Endothelial cell (in vitro differentiated cells): Measurements from ENCODE around the gene DNAH5. TPM values are rescaled to one million over a fixed set of nuclear protein-coding genes. Genes with fewer than 3 reads are reported as not detected.

Experiments
- DNase-seq: peaks from one replicate; pipeline ENCODE4 v3.0.0; 2021; ENCODE audit warnings: low spot score
- H3K27ac Mint-ChIP-seq: one replicate; pipeline ENCODE4 v1.8.0; 2021; ENCODE audit warnings: mixed read lengths, inconsistent platforms; ENCODE audit not compliant: unreplicated experiment
- H3K27me3 Mint-ChIP-seq: one replicate; pipeline ENCODE4 v1.8.0; 2021; ENCODE audit warnings: mild to moderate bottlenecking, moderate library complexity, mixed read lengths, inconsistent platforms; ENCODE audit not compliant: unreplicated experiment
- H3K36me3 Mint-ChIP-seq: one replicate; pipeline ENCODE4 v1.8.0; 2021; ENCODE audit warnings: mild to moderate bottlenecking, low read depth, mixed read lengths, inconsistent platforms; ENCODE audit not compliant: unreplicated experiment
- H3K4me1 Mint-ChIP-seq: one replicate; pipeline ENCODE4 v1.8.0; 2021; ENCODE audit warnings: mild to moderate bottlenecking, mixed read lengths, inconsistent platforms; ENCODE audit not compliant: unreplicated experiment
- H3K4me3 Mint-ChIP-seq: one replicate; pipeline ENCODE4 v1.8.0; 2021; ENCODE audit warnings: mild to moderate bottlenecking, mixed read lengths, inconsistent platforms; ENCODE audit not compliant: unreplicated experiment
- H3K9me3 Mint-ChIP-seq: one replicate; pipeline ENCODE4 v1.8.0; 2021; ENCODE audit warnings: mixed read lengths, inconsistent platforms; ENCODE audit not compliant: unreplicated experiment
- total RNA-seq: library from RNA; stranded (reverse); fragmentation: NEBNext Ultra II Directional; extraction: Animal tissue kit (Norgen Biotek cat#: 25700); gene quantifications from one replicate; pipeline ENCODE4 v1.2.1, GENCODE V29; 2021; ENCODE audit not compliant: unreplicated experiment
- TF ChIP-seq, protein P1 (sequence below): fragments of 200-600 bp; sonication (generic); IDR thresholded peaks from one replicate; pipeline ENCODE4 v1.5.0; 2021; ENCODE audit warnings: antibody characterized with exemption; ENCODE audit not compliant: unreplicated experiment

Gene DNAH5
- total RNA-seq, 1 donor from 2014 or later, result 0.80 TPM

DNA sequence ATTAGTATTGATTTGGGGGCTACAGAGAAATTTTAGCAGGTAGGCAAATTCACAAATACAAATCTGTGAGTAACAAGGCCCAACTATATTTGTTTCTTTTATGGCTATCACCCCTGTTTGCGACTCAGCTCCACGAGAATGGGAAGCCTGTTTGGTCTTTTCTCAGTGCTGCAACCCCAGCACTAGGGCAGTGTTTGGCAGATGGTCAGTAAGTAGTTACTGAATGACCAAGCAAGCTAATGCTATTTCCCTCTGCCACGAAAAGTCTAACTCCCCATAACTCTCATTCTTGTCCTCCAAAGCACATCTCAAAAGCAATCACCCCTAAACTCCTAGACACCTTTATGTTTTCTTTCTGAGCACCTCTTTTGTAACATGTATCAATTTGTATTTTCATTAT, 245.6 kb downstream of the DNAH5 start:
- no peaks in the 10 kb centered on the region for H3K27me3 Mint-ChIP-seq
- DNase-seq, result no peak
- TF ChIP-seq, protein P1, sequence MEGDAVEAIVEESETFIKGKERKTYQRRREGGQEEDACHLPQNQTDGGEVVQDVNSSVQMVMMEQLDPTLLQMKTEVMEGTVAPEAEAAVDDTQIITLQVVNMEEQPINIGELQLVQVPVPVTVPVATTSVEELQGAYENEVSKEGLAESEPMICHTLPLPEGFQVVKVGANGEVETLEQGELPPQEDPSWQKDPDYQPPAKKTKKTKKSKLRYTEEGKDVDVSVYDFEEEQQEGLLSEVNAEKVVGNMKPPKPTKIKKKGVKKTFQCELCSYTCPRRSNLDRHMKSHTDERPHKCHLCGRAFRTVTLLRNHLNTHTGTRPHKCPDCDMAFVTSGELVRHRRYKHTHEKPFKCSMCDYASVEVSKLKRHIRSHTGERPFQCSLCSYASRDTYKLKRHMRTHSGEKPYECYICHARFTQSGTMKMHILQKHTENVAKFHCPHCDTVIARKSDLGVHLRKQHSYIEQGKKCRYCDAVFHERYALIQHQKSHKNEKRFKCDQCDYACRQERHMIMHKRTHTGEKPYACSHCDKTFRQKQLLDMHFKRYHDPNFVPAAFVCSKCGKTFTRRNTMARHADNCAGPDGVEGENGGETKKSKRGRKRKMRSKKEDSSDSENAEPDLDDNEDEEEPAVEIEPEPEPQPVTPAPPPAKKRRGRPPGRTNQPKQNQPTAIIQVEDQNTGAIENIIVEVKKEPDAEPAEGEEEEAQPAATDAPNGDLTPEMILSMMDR, result no peak
- H3K4me1 Mint-ChIP-seq, result no peaks in the 10 kb centered on the region
- H3K9me3 Mint-ChIP-seq, result no peaks in the 10 kb centered on the region
- no peak overlapping the region for H3K27ac Mint-ChIP-seq
- H3K36me3 Mint-ChIP-seq, result no peaks in the 10 kb centered on the region
- H3K4me3 Mint-ChIP-seq, result no peak overlapping the region

DNA sequence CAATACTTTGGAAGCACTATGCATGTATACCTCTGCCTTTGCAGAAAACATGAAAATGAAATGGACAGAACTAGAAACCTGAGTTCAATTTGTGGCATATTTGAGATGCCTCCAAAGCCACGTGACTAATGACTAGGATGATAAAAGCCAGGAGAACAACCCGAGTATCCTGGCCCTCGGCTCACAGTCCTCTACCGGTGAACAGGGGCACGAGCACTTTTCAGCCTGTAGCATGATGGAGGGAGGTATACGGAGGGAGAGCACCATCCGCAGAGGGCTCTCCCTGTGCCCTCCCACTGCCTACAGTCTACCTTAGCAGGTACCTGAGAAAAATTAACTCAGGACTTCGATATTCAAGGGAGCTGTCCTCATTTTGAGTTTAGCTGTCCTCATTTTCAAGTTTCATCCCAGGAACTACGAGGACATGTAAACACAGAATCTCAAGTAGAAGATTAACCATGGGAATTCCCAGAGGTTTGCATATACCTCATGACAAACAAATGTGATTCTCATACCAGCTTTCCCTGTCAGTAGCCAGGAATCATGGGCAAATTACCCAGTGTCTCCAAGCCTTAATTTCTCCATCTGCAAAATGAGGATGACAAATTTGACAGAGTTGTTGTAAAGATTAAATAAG, 249.3 kb downstream of the DNAH5 start:
- no peak for DNase-seq
- TF ChIP-seq, protein P1, result no peak
- H3K4me3 Mint-ChIP-seq, result no peak overlapping the region
- no peaks in the 10 kb centered on the region for H3K9me3 Mint-ChIP-seq
- no peaks in the 10 kb centered on the region for H3K4me1 Mint-ChIP-seq
- no peak overlapping the region for H3K27ac Mint-ChIP-seq
- no peaks in the 10 kb centered on the region for H3K27me3 Mint-ChIP-seq
- no peaks in the 10 kb centered on the region for H3K36me3 Mint-ChIP-seq

DNA sequence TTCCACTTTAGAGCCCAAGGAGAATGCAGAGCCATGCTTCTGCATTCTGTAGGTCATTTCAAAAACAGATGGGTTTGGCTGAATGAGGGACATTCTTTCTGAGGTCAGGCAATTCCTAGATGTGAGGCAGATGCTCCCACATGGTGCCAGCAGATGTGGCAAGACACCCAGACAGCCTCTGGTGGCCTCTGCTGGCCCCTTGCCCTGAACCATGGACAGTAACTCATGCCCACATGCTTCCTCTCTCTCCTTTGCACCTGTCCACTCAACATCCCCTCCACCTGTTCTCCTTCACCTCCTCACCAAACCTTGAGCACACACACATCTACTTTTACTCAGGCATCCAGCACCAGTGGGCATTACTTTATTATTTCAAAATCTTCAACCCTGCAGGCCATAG, 252.3 kb downstream of the DNAH5 start:
- no peaks in the 10 kb centered on the region for H3K36me3 Mint-ChIP-seq
- no peaks in the 10 kb centered on the region for H3K27me3 Mint-ChIP-seq
- no peaks in the 10 kb centered on the region for H3K4me1 Mint-ChIP-seq
- no peak for DNase-seq
- no peak overlapping the region for H3K4me3 Mint-ChIP-seq
- no peak overlapping the region for H3K27ac Mint-ChIP-seq
- H3K9me3 Mint-ChIP-seq, result no peaks in the 10 kb centered on the region
- TF ChIP-seq, protein P1, result no peak

DNA sequence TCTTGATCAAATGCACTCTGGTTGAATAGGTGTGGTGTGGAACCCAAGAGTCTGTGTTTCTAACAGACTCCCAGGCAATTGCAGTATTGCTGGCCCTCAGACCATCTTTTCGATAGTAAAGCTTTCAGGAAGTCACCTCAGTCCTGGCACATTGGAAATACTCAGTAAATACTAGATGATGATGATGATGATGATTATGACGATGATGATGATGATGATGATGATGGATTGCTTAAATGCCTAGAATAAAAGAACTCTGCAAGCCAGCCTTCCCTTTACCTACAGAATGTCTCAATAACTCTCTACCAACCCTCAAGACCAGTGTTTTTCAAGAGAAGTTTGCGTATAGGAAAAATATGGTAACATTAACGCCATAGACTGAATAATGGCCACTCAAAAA, 268.0 kb downstream of the DNAH5 start:
- H3K4me1 Mint-ChIP-seq, result no peaks in the 10 kb centered on the region
- H3K27me3 Mint-ChIP-seq, result peaks cover 3% of the 10 kb centered on the region
- no peak for DNase-seq
- H3K36me3 Mint-ChIP-seq, result no peaks in the 10 kb centered on the region
- TF ChIP-seq, protein P1, result no peak
- no peak overlapping the region for H3K4me3 Mint-ChIP-seq
- H3K9me3 Mint-ChIP-seq, result no peaks in the 10 kb centered on the region
- no peak overlapping the region for H3K27ac Mint-ChIP-seq

DNA sequence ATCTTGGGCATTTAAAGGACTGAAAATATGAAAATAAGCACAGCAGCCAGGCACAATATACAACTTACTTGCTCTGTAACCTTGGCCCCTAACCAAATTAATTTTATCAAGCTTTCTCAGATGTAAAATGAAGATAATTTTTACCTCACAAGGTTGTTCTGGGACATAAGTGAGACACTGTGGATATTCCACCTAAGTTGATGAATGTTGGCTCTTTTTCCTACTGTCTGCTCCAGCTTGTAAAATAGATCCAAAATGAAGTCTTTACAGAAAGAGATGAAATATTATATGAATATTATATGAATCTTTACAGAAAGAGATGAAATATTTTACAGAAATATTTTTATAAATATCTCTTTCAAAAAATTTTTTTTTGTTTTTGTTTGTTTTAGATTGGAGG, 270.1 kb downstream of the DNAH5 start:
- DNase-seq, result no peak
- Mint-ChIP-seq H3K27ac (no peak overlapping the region), H3K4me1 (no peaks in the 10 kb centered on the region), H3K36me3 (no peaks in the 10 kb centered on the region), H3K9me3 (no peaks in the 10 kb centered on the region), H3K27me3 (peaks cover 3% of the 10 kb centered on the region), H3K4me3 (no peak overlapping the region)
- TF ChIP-seq, protein P1, result no peak
